Superior temporal gyrus (tissue), 1 donor: ENCODE data around the gene CSK.
"Not testable (repeated sequence)": the region's sequence is repeated elsewhere in the genome, so short reads cannot be mapped to it uniquely, and the experiment has no call there.

Source experiments
- DNase-seq: peaks from one replicate; pipeline ENCODE4 v3.0.0-alpha.2; 2016; ENCODE audit errors: extremely low spot score

The CSK gene

DNA sequence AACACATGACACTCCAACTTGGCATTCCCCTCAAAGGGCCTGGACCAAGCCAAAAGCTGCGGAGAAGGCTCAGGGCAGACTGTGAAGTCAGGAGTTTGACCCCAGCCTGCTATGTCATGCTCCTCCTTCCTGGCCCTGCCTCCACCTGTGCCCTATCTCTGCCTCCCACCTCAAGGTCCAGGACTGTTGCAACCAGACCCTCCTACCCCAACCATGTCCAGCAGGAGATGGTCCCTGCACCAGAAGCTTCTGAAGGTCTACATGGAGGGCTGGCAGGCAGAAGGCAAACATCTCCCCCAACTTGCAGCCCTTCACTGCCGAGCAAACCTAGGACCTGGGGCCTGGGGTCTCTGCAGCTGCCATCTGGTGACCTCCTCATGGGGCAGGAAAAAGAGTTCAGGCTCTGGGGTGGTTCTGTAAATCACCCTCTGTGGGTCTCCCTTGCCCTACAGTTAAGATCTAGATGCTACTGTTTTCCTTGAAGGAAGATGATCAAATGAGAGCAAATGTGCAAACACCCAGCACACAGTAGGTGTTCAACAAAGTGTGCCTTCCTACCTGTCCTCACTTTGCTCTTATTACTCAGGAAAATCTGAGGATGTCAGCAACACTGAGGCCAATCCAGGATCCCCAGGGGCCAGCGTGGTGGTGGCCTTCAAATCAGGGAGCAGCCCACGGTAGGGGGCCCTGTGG is 11.5 kb upstream of the CSK start:
- DNase-seq = no peak

DNA sequence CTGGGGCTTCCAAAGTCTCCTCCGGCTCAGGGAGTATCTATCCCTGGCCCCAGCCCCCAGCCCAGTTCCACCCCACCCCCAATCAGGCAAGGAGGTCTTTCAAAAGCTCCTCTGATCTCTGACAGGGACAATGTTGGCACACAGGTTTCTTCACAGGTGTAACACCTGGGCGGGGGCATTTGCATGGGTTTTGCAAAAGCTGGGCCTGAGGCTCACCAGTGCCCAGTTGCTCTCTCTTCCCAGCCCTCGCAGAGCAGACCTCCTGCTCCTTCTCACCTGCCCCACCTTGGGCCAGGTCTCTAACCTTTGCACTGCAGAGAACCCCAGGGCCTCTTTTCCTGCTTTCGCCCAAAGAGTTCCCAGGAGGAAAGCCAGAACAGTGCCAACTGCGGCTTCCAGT is 8.6 kb upstream of the CSK start:
- no peak for DNase-seq

DNA sequence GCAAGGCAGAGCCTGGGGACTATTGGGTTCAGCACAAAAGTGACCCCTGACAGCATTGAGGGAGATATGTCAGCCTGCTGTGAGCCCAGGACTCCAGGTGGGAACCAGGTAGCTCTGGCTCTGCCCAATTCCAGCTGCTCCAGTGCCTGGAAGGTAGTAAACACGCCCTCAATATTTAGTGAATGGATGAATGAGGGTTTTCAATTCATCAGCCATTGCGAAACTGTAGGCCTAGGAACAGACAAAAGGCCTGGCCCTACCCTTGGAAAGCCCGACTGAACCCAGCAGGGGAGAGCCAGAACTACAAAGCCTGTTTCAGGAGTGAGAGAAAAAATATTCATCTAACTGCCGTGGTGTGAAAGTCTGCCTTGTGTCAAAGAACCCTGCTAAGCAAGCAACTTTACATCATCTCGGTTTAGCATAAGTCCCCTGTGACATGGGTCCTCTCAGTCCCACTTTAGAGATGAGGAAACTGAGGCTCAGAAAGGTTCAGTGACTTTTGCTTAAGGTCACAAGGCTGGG is 8.1 kb upstream of the CSK start:
- DNase-seq = no peak

DNA sequence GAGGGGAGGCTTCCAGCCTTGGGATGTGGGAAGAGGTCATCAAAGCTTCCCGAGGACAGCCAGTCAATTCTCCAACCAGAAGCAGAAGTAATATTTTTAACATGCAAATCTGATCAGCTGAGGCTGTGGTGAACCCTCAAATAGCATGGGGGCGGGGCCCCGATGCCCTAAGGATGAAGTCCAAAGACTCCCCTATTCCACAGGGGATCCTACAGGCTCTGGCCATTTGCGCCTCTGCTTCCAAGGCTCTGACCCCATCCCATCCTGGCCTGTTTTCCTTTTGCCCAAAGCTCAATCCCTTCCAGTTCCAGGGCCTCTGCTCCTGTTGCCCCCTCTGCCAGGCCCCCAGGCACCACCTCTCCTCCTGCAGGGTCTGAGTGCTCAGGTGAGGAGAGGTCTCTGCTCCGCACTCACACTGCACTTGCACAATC is 6.7 kb upstream of the CSK start:
- no peak for DNase-seq

DNA sequence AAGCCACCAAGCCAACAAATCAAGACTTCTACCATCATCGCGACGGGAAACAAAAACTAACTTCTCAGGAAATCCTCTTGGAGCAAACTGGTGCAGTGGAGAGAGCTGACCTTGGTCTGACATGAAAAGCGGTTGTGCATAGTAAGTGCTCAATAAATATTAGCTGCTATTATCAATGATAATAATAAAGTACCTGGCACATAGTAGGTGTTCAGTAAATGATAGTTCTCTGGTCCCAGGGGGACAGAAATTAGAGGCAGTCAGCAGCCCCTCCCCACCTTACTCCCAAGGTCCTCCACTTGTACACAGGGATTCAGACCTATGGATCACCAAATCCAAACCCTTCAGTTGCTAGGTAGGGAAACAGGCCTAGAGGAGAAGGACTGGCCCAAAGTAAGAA is 6.0 kb upstream of the CSK start:
- no peak for DNase-seq

DNA sequence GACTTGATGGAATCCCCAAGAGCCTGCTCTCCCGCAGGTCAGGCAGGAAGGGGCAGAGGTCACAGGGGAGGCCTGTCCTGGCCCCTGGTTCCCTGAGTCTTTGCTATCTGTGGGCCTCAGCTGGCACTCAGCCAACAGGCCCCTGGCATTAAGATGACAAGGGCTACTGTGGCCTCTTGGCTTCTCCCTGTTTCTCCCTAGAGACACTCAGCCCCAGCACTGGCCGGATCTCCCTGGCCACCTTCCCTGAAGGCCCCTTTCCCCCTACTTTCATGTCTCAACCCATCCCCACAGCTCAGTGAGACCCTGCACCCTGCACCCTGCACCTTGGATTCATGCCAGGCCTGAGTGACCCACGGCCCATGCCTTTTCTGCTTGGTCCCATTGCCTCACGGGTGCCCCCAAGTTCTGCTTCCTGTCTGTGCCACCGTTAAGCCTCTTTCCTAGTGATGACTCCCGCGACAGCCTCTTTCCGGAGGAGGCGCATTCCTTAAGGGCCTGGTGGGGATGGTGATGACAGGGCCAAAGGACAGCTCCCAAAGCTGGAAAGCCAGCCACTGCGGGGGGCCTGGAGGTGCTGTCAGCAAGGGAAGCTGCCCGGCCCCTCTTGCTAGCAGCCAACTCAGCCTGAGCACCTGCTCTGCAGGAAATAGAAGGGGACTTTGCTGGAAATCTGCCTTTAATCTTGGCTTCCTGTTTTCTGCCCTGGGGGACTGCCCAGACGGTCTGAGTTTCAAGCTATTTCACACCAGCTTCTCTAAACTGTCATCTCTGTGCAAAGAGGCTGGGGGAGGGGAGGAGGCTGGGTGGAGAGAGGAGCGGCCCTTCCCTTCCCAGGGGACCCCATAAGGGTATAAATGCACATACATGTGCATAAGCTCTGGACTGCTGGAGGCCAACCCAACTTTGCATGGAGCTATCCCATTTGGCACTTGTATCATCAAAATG is 4.8 kb upstream of the CSK start:
- DNase-seq = no peak

DNA sequence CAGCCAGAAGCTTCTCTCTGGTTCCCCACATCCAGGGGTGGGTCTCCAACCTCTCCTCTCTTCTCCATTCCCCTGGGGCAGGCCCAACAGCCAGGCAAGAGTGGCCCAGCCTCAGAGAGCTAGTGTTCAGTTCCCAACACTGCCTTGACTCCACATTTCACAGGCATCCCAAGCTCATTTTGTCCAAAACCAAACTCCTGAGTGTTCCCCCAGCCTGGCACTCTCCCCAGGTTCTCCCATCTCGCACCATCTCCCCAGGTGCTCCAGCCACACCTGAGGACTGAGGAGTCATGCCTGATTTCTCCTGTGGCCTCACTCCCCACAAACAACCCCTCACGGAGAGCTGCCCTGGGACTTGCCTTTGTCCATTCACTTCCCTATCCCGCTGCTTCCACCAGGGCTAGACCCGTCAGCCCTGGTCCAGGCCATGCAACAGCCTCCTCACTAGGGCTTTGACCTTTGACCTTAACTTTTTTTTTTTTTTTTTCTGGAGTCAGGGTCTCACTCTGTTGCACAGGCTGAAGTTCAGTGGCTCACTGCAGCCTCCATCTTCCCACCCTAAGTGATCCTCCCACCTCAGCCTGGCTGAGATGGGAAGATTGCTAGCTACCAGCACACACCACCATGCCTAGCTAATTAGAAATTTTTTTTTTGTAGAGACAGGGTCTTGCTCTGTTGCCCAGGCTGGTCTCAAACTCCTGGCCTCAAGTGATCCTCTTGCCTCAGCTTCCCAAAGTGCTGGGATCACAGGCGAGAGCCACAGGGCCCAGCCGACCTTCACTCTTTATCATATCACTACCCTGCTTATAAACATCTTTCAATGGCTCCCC is 3.9 kb upstream of the CSK start:
- no peak for DNase-seq

DNA sequence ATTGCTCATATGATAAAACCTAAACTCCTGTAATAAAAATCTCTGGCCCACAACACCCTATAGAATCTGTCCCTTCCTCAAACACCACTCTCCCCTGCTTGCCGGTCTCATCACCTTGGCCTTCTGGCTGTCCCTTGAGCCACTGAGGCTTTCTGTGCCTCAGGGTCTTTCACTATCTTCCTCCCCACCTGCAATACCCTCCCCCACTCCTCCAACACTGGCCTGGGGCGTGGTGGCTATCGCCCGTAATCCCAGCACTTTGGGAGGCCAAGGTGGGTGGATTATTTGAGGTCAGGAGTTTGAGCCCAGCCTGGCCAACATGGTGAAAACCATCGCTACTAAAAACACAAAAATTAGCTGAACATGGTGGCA is 3.3 kb upstream of the CSK start:
- no peak for DNase-seq

DNA sequence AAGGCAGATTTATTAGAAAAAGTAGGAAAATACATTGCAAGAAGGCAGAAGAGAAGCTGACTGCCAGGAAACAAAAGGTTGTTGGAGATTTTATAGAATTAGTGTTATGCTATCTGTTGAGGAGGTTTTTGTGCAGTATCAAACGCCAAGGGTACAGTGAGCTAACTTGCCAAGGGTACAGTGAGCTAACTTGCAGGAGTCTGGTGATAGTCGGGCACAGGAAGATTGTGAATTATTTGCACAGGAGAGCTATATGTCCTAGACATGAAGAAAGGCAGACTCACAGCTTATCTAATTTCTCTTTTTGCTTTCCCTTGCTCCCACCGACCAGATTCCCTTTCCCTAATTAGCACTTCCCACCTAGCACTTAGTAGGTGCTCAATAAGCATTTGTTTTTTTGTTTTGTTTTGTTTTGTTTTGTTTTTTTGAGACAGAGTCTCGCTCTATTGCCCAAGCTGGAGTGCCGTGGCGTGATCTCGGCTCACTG is 2.7 kb upstream of the CSK start:
- DNase-seq = no peak

DNA sequence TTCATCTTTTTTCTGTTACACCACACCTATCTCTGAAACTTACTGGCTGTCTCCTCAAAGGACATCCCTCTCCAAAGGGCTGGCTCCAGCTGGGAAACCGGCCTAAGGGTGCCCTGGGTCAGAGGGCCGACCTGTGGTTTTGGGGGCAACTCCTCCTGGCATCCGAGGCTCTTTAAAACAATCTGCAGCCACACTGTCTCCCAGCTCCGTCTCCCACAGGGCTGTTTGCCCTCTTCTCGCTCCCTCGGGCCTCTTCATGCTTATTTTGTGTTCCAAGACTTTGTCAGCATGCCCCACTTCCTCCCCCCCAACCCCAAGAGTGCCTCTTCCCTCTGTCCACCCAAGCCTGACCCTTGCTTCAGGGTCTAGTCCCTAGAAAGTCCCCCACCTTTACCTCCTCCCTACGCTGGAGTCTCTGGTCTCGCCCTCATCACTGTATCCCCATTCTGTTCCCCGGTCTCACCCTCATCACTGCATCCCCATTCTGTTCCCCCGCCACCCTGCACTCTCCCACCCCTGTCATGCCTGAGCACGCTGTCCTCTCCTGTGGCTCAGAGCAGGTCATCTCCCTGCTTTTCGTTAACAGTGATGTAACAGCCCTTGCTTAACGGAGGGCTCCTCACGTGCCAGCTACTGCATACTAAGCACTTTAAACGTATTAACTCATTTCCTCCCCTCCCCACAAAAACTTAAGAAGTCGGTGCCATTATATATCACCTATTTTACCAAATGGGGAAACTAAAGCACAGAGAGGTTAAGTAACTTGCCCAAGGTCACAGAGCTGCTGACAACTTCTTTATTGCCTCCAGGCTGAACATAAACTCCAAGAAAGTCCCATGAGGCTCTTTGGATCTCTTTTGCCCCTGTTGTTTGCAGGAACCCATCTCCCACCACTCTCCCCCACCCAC is 1.1 kb upstream of the CSK start:
- no peak for DNase-seq

DNA sequence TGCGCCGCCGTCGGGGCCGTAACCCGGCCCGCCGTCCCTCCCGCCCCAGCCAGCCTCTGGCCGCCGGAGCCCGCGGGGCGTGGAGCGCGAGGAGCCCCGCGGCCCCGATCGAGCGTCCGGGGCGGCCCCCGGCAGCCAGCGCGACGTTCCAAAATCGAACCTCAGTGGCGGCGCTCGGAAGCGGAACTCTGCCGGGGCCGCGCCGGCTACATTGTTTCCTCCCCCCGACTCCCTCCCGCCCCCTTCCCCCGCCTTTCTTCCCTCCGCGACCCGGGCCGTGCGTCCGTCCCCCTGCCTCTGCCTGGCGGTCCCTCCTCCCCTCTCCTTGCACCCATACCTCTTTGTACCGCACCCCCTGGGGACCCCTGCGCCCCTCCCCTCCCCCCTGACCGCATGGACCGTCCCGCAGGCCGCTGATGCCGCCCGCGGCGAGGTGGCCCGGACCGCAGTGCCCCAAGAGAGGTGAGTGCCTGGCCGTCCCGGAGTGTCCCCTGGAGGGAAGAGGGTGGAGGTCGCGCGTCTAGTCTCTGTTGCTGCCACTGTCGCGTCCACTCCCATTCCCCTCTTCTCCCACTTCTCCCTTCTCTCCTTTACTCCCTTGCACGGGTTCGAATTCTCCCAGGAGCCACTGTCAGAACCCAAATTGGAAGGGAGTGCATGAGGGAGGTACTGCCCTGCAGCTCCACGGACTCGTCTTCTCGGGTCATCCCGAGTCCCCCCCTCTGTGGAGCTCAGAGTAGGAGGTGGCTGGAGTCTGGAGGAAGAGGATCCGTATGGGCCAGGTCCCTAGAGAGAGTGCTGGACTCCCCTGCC is 585 bp downstream of the CSK start:
- no peak for DNase-seq

DNA sequence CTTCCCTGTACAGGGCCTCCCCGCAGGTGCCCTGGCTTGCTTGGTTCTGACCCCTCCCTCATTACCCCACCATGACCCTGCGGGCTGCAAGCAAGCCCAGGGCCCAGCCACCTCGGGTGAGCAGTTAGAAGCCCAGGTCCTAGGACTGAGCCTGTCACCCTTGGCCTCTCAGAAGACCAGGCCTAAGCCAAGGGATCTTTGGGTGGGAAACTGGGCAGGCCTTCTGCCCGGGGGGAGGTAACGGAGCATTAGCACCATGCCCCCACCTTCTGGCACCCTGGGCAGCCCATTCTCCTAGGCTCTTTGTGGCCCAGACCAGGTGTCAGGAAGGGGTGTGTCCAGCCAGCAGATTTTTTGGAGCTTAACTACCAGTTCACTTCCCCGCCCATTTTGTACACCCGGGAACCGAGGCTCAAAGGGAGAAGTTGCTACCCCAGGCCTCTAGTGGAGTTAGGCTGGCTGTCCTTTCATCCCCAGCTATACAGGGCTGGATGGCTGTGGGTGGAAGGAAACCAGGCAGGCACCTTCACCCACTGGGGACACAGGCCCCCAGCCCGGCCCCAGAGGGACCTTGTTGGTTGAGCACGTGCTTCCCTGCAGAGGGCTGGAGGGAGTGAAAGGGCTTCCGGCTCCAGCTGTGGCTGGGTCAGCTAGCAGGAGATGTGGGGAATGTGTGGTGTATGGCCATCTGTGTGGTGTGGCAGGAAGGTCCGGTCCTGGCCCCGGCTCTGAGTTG is 1.4 kb downstream of the CSK start:
- no peak for DNase-seq

DNA sequence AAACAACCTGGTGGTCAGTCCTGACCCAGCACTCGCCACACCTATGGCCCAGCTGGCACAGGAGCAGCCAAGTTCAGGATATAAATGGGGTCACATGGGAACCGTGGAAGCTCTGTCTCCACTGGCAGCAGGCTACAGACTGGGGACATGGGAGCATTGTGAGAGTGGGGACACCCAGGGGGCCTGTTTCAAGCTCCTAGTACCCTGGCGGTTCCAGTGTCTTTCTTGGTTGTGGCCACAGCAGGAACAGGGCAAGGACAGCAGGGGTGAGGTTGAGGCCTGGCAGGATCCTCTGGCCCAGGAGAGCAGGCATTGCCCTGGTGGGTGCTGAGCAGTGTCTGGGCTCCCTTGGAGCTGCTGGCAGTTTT is 1.9 kb downstream of the CSK start:
- no peak for DNase-seq

DNA sequence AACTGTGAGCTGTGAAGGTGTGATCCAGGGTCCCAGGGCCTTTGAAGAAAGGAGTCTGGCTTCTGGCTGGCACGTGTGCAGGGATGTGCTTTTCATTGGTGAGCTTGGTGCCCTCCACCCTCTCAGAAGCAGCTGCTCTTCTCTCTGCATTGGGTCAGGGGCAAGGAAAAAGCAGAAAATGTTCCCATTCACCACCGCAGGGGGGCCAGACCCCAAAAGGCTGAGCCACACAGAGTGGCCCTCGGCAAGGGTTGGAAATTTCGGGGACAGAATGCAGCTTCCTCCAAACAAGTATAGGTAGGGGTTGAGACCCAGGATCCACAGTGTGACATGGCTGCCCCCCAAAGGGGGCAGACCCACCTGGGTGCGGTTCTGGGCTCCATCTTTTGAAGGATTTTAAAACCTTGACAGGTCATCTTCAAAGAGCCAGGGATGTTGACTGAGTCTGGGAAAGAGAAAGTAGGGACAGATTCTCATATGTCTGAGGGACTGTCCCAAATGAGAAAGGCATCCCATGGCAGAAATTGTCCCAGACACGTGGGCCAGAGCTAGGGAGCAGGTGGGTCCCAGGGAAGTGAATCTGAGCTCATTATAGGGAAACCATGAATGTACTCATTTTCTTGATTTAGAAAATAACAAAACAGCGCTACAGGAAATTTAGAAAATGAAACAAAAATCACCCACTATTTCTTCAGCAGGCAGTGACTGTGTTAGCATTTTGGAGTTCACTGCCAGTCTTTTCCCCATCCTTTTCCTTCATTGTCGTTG is 2.7 kb downstream of the CSK start:
- DNase-seq = no peak

DNA sequence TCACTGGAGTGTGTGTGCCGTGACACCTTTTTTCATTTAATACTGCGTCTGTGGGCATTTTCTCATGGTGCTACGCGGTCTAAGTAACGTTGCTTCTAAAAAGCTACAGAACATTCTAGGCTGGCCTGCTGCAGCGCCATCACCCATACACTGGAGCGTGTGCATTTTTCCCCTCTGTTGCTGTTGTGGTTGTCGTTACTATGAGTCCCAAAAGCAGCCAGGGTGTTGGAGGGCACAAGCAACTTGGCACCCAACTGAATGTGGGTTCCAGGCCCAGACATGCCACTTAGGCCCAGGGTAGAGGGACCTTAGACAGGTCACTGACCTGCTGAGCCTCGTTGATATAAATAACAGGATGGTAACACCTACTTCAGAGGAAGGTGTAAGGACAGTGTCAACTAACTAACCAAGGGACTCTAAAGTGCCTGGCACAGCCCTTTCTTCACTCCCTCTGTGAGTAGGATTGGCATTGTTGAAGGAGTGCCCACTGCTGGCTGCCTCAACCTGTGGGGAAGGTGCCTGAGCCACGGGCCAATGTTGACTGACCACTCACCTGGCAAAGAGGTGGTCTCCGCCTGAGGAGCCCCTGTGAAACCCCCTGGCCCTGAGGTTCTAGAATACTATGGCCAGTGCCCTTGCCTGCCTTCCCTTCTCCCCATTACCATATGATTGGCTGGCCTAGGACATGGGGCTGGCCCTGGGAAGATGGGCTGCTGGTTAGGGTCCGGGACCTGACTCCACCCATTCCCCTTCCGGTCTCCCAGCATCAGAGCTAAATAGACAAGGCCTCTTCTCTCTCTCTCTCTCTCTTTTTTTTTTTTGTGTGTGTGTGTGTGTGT is 3.5 kb downstream of the CSK start:
- DNase-seq = no peak

DNA sequence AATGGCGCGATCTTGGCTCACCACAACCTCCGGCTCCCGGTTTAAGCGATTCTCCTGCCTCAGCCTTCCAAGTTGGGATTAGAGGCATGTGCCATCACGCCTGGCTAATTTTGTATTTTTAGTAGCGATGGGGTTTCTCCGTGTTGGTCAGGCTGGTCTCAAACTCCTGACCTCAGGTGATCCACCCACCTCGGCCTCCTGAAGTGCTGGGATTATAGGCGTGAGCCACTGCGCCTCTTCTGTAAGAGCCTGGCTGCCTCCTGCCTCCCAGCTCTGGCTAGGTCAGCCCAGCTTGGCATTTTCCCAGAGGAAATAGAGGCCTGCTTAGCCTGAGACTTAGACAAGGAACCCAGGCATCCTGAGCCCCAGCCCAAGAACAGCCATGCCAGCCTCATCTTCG is 4.2 kb downstream of the CSK start:
- DNase-seq = not testable (repeated sequence)

DNA sequence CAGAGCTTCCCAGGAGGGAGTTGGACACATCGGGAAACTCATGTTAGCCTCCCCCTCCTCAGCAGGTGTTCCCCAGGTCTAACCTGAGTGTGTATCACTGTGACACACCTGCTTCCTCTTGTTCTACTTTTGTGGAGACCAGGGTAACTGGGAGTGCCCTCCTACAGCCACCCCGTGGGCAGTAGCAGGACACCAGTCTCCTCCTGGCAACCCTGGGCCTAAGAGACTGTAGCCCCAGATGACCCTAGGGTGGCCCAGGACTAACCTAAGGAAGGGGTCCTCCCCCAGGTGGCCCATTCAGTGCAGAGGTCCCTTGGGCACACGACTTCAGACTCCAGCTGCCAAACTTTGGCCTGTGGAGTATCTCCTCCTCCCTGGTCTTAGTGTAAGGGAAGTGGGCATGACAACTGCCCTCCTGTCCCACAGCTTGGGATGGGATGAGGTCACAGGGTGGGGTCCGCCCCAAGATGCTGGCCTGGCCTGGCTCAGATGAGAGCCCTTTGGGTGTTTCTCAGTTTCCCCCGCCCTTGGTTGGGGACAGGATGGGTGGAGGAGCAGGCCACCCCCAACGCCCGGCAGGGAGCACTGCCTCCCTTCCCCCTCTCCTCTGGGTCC is 4.8 kb downstream of the CSK start:
- DNase-seq = no peak
